HG03575 (cell line): ENCODE results near the gene TNS3.
"Not testable (repeated sequence)": the region's sequence is repeated elsewhere in the genome, so short reads cannot be mapped to it uniquely, and the experiment has no call there.

ENCODE experiments used
- ATAC-seq: cut with Tn5 transposase; IDR thresholded peaks from one replicate; pipeline ENCODE4 v1.9.1; 2021; ENCODE audit not compliant: unreplicated experiment, insufficient number of reproducible peaks, low FRiP score; ENCODE audit errors: extremely low read depth

Gene TNS3

GRCh38 chr7:47549397-47549796 lies 32.5 kb downstream of the TNS3 start:
- ATAC-seq = no peak

GRCh38 chr7:47548546-47548945 lies 33.4 kb downstream of the TNS3 start:
- no peak for ATAC-seq

- no peak for ATAC-seq
These were observed 35.0 kb downstream of the TNS3 start for GRCh38 chr7:47546733-47547494.

- ATAC-seq = no peak
These were observed 35.7 kb downstream of the TNS3 start for GRCh38 chr7:47546171-47546570.

- no peak for ATAC-seq
These were observed 37.5 kb downstream of the TNS3 start for GRCh38 chr7:47544416-47544815.

GRCh38 chr7:47543714-47544113 lies 38.2 kb downstream of the TNS3 start:
- ATAC-seq = no peak

- ATAC-seq = no peak
These were observed 38.9 kb downstream of the TNS3 start for GRCh38 chr7:47543056-47543455.

- ATAC-seq = no peak
These were observed 39.9 kb downstream of the TNS3 start for GRCh38 chr7:47542051-47542450.

GRCh38 chr7:47541485-47541884 lies 40.4 kb downstream of the TNS3 start:
- ATAC-seq = not testable (repeated sequence)

GRCh38 chr7:47540387-47541350 lies 41.2 kb downstream of the TNS3 start:
- no peak for ATAC-seq

GRCh38 chr7:47540053-47540386 lies 41.9 kb downstream of the TNS3 start:
- ATAC-seq = no peak

- ATAC-seq = no peak
These were observed 42.4 kb downstream of the TNS3 start for GRCh38 chr7:47539398-47540052.

- no peak for ATAC-seq
These were observed 43.0 kb downstream of the TNS3 start for GRCh38 chr7:47538846-47539311.

- ATAC-seq = no peak
These were observed 43.9 kb downstream of the TNS3 start for GRCh38 chr7:47537716-47538675.

- no peak for ATAC-seq
These were observed 45.0 kb downstream of the TNS3 start for GRCh38 chr7:47536661-47537611.

- no peak for ATAC-seq
These were observed 45.9 kb downstream of the TNS3 start for GRCh38 chr7:47535704-47536628.
